ENCODE measurements around the gene PTPRN2.
"Not testable (repeated sequence)": the region's sequence is repeated elsewhere in the genome, so short reads cannot be mapped to it uniquely, and the experiment has no call there.

The PTPRN2 gene

GRCh38 chr7:158431941-158432347, 155.7 kb downstream of the PTPRN2 start:
- no peak for DNase-seq

GRCh38 chr7:158431055-158431940, 156.3 kb downstream of the PTPRN2 start:
- DNase-seq, result no peak

- no peak for DNase-seq
These were observed 157.2 kb downstream of the PTPRN2 start for GRCh38 chr7:158430308-158431034.

GRCh38 chr7:158428837-158429753, 158.5 kb downstream of the PTPRN2 start:
- no peak for DNase-seq

GRCh38 chr7:158428131-158428836, 159.3 kb downstream of the PTPRN2 start:
- no peak for DNase-seq

- DNase-seq, result not testable (repeated sequence)
These were observed 161.9 kb downstream of the PTPRN2 start for GRCh38 chr7:158425676-158426075.

- DNase-seq, result no peak
These were observed 163.1 kb downstream of the PTPRN2 start for GRCh38 chr7:158424531-158424930.

- DNase-seq, result no peak
These were observed 163.6 kb downstream of the PTPRN2 start for GRCh38 chr7:158424011-158424410.

- DNase-seq, result no peak
These were observed 164.6 kb downstream of the PTPRN2 start for GRCh38 chr7:158422887-158423560.

- DNase-seq, result no peak
These were observed 165.3 kb downstream of the PTPRN2 start for GRCh38 chr7:158422196-158422886.

GRCh38 chr7:158421361-158421760, 166.3 kb downstream of the PTPRN2 start:
- DNase-seq, result no peak

- DNase-seq, result no peak
These were observed 166.9 kb downstream of the PTPRN2 start for GRCh38 chr7:158420591-158421340.

GRCh38 chr7:158419238-158419785, 168.3 kb downstream of the PTPRN2 start:
- DNase-seq, result no peak

- not testable (repeated sequence) for DNase-seq
These were observed 169.2 kb downstream of the PTPRN2 start for GRCh38 chr7:158418395-158418794.

- DNase-seq, result no peak
These were observed 171.2 kb downstream of the PTPRN2 start for GRCh38 chr7:158416283-158416933.

- no peak for DNase-seq
These were observed 172.3 kb downstream of the PTPRN2 start for GRCh38 chr7:158415316-158415715.

- no peak for DNase-seq
These were observed 173.1 kb downstream of the PTPRN2 start for GRCh38 chr7:158414486-158414961.

GRCh38 chr7:158414002-158414401, 173.6 kb downstream of the PTPRN2 start:
- DNase-seq, result no peak
